GM12891 (cell line): ENCODE data around the gene CDH4.

ENCODE experiments used
- PAX5 ChIP-seq: IDR thresholded peaks from 2 replicates; pipeline ENCODE4 v1.6.1; 2011; ENCODE audit warnings: low read length, moderate library complexity, mild to moderate bottlenecking; ENCODE audit not compliant: insufficient read depth, severe bottlenecking
- POLR2A ChIP-seq: IDR thresholded peaks from 2 replicates; pipeline ENCODE4 v1.6.1; 2011; ENCODE audit warnings: low read depth, low read length, control low read depth
- POLR2AphosphoS5 ChIP-seq: IDR thresholded peaks from 2 replicates; pipeline ENCODE4 v1.6.1; 2011; ENCODE audit warnings: low read depth, low read length, control low read depth
- SPI1 ChIP-seq: IDR thresholded peaks from 2 replicates; pipeline ENCODE4 v1.6.1; 2011; ENCODE audit warnings: low read depth, low read length, control low read depth

GRCh38 chr20:61281286-61281795 is 29.3 kb downstream of the CDH4 start:
- TF ChIP-seq POLR2A (no peak), POLR2AphosphoS5 (no peak), SPI1 (no peak), PAX5 (no peak)
